Measurements from ENCODE around the gene DYNC1I1. TPM values are rescaled to one million over a fixed set of nuclear protein-coding genes. Genes with fewer than 3 reads are reported as not detected.

DYNC1I1 gene
- total and polyA plus RNA-seq, 8 donors, result 1.6 to 16.0 (median 9.6) TPM

GRCh38 chr7:95776561-95777185 is 4.3 kb downstream of the DYNC1I1 start:
- intact Hi-C loops (cut with DNase I), result no loop called here

GRCh38 chr7:95777269-95777668 is 4.9 kb downstream of the DYNC1I1 start:
- no peaks in the 10 kb centered on the region for H3K36me3 ChIP-seq
- TF ChIP-seq CTCF (IDR thresholded peaks at IDR 0.05), result no peak
- H3K9me3 ChIP-seq, result no peaks in the 10 kb centered on the region
- intact Hi-C loops (cut with DNase I), result no loop called here
- DNase-seq (no peak), ATAC-seq (no peak)
- H3K27me3 ChIP-seq, result peaks cover 4 to 11% of the 10 kb centered on the region in 2 donors
- no peak overlapping the region for H3K27ac ChIP-seq
- peaks cover 0 to 5% of the 10 kb centered on the region in 2 donors for H3K4me1 ChIP-seq
- no peak overlapping the region for H3K4me3 ChIP-seq

More at GRCh38 chr7:95776561-95777185, 4.3 kb downstream of the DYNC1I1 start:
- no peak overlapping the region for H3K27ac ChIP-seq
- no peak for TF ChIP-seq CTCF (IDR thresholded peaks at IDR 0.05)
- H3K9me3 ChIP-seq, result no peaks in the 10 kb centered on the region
- H3K4me3 ChIP-seq, result no peak overlapping the region
- H3K36me3 ChIP-seq, result no peaks in the 10 kb centered on the region
- ATAC-seq (no peak), DNase-seq (no peak)
- peaks cover 4 to 15% of the 10 kb centered on the region in 2 donors for H3K27me3 ChIP-seq
- H3K4me1 ChIP-seq, result peaks cover 0 to 5% of the 10 kb centered on the region in 2 donors

- no peak for TF ChIP-seq CTCF (IDR thresholded peaks at IDR 0.05)
- DNase-seq, result no peak
- peaks cover 0 to 3% of the 10 kb centered on the region in 2 donors for H3K9me3 ChIP-seq
- no peak overlapping the region for H3K27ac ChIP-seq
- intact Hi-C loops (cut with DNase I), result no loop called here
- ATAC-seq, result no peak
- H3K36me3 ChIP-seq, result no peaks in the 10 kb centered on the region
- H3K4me3 ChIP-seq, result no peak overlapping the region
- no peaks in the 10 kb centered on the region for H3K27me3 ChIP-seq
- H3K4me1 ChIP-seq, result no peaks in the 10 kb centered on the region
These were observed 8.3 kb downstream of the DYNC1I1 start for GRCh38 chr7:95780665-95781064.

- TF ChIP-seq CTCF (IDR thresholded peaks at IDR 0.05), result no peak
- Histone ChIP-seq H3K27me3 (no peaks in the 10 kb centered on the region), H3K9me3 (peaks cover 0 to 3% of the 10 kb centered on the region in 2 donors), H3K36me3 (no peaks in the 10 kb centered on the region), H3K4me1 (no peaks in the 10 kb centered on the region), H3K27ac (no peak overlapping the region), H3K4me3 (no peak overlapping the region)
- intact Hi-C loops (cut with DNase I), result no loop called here
- ATAC-seq, result no peak
- no peak for DNase-seq
These were observed 9.7 kb downstream of the DYNC1I1 start for GRCh38 chr7:95781961-95782586.

- H3K4me1 ChIP-seq, result no peaks in the 10 kb centered on the region
- intact Hi-C loops (cut with DNase I), result no loop called here
- no peak for DNase-seq
- H3K9me3 ChIP-seq, result peaks cover 0 to 3% of the 10 kb centered on the region in 2 donors
- no peak overlapping the region for H3K27ac ChIP-seq
- no peaks in the 10 kb centered on the region for H3K36me3 ChIP-seq
- ATAC-seq, result no peak
- TF ChIP-seq CTCF (IDR thresholded peaks at IDR 0.05), result no peak
- H3K4me3 ChIP-seq, result no peak overlapping the region
- no peaks in the 10 kb centered on the region for H3K27me3 ChIP-seq
These were observed 12.4 kb downstream of the DYNC1I1 start for GRCh38 chr7:95784796-95785195.
